ENCODE measurements around the gene SART3.

Gene SART3, protein sequence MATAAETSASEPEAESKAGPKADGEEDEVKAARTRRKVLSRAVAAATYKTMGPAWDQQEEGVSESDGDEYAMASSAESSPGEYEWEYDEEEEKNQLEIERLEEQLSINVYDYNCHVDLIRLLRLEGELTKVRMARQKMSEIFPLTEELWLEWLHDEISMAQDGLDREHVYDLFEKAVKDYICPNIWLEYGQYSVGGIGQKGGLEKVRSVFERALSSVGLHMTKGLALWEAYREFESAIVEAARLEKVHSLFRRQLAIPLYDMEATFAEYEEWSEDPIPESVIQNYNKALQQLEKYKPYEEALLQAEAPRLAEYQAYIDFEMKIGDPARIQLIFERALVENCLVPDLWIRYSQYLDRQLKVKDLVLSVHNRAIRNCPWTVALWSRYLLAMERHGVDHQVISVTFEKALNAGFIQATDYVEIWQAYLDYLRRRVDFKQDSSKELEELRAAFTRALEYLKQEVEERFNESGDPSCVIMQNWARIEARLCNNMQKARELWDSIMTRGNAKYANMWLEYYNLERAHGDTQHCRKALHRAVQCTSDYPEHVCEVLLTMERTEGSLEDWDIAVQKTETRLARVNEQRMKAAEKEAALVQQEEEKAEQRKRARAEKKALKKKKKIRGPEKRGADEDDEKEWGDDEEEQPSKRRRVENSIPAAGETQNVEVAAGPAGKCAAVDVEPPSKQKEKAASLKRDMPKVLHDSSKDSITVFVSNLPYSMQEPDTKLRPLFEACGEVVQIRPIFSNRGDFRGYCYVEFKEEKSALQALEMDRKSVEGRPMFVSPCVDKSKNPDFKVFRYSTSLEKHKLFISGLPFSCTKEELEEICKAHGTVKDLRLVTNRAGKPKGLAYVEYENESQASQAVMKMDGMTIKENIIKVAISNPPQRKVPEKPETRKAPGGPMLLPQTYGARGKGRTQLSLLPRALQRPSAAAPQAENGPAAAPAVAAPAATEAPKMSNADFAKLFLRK

DNA sequence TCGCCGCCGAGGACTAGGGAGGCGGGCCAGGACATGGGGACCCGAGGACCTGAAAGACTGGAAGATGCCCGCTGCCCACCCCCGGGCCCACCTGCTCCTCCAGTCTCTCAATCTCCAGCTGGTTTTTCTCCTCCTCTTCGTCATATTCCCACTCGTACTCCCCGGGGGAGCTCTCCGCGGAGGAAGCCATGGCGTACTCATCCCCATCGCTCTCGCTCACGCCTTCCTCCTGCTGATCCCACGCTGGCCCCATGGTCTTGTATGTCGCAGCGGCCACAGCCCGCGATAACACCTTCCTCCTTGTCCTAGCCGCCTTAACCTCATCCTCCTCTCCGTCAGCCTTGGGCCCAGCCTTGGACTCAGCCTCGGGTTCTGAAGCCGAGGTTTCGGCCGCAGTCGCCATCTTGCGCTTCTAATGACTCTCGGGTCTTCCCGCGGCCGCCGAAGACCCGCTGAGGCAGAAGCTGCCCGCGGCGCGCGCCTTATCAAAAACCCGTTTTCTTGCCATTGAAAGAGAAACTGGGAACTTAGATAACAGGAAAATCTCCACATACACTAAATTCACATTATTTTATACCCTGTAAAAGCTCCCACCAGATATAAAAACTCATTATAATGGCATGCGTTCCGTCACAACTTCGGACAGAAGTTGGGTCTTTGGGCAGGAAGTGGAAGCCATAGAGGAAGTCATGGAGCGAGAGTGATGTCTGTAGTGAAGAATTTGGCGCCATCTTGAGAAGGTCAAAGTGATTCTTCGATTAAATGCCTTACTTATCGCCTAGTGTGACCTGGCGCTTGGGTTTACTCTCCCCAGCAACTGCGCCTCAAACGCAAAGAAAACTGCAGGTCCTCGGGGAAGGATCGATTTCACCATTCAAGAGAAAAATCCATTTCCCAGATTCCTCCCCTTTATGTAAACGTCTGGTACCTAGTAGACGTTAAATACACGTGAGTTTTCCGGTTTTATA is at the start of gene SART3:
Gene SART3, minus strand, starts transcription at position 422 of the 968 bp plus-strand sequence. Its CDS starts 19 bp downstream, at position 403.
- DNase-seq = peak; percentile 87

DNA sequence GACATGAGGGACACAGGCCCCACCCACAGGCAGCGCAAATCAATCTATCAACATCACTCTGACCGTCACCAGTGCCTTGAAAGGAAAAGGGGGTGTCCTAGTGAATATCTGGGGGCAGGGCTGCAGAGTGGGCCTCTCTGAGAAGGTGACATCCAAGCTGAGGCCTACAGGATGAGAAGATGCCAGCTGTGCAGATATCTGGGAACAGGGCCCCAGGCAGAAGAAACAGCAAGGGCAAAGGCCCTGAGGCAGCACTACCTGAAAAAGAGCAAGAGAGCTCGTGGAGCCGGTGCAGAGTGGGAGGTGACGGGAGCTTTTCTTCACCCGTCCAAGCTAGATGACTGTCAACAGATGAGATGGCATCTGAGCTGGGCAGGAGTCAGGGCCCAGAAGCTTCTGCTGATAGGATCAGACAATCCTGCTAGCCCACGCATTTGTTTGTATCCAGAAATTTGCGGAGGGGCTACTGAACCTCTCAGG is 49.4 kb upstream of the SART3 start:
- DNase-seq = no peak

DNA sequence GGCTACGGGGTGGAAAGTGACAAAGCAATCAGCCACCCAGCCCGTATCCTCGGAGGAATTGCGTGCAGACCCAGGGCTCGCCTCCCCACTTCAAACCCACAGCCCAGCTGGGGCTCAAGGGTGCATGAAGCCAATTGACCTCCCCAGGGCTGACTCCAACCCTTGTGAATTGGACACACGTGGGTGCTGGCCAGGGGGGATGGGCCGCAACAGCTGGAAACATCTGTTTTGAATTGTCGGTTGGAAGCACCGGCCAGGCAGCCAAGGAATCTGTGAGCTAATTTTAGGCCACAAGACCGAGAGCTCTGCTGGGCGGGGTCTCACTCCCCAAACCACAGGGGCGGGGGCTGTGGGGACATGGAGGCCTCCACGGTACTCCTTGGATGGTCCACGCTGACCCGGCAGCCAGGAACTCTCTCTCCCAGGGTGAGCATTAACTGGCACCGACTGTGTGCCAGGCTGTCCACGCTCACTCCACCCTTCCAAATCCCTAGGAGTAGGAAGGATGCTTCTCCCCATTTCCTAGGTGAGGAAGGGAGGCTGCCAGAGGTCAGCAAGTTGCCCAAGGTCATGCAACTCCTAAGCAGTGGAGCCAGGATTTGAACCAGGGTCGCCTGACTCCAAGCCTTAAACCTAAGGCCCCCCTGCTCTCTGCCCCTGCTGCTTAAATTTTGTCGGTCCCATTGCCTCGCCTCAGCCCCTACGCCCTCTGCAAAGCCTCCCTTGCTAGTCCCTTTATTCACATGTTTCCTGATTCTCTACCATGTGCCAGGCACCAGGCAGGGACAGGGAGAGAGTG is 48.8 kb upstream of the SART3 start:
- no peak for DNase-seq

DNA sequence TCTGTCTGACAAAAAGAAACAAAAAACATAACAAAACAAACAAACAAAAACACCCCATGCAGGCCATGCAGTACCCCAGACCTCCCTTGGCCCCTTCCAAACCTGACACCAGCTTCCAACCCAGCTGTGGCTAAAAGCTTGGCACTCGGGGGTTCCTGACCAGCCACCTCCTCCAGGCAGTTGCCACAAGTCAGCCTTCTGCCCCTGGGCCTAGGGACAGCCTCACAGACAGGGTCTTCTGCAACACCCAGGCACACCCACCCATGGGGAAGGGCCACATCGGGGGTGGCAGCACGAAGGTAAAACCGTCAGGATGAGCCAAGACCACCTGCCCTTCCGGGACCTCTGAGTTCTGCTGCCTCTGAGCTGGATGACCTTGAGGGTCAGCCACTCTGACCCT is 47.6 kb upstream of the SART3 start:
- no peak for DNase-seq

DNA sequence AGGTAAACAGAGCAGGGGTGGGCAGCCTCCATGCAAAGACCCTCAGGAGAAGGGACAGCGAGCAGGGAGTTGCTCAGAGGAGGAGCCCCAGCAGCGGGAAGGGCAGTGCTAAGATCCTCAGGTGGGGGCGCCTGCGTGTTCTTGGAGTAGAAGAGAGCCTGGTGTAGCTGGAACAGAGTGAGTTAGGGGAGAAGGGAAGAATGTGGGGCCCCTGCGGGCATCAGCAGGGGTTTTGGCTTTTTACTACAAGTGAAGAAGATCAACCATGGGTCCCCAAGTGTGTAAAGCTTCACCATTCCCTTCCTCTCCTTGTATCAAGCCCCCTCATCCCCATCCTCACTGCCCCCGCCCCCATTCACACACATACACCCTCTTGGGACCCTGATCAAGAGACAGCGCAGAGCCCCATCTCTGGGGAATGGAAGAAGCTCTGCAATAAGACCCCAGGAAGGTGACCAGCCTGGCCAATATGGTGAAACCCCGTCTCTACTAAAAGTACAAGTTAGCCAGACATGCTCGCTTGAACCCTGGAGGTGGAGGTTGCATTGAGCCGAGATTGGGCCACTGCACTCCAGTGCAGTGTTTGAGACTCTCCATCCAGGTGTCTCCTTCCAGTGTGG is 47.1 kb upstream of the SART3 start:
- no peak for DNase-seq

DNA sequence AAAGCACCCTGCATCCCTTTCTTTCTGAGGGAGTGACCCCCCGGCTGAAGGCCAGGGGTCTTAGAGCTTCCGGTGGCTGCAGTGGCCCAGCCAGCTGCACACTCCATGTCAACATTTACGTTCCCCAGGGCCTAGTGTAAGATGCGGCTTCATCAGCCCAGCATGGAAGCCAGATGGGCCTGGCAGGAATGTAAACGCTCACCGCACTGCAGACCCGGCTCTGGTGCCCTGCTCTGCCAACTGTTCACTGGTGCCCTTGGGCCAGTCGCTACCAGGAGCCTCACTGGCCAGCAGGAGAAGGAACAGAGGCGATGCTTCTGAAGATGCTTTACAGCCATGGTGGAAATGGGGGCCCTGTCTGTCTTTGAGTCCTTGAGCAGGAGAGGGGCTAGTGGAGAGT is 45.5 kb upstream of the SART3 start:
- DNase-seq = no peak

DNA sequence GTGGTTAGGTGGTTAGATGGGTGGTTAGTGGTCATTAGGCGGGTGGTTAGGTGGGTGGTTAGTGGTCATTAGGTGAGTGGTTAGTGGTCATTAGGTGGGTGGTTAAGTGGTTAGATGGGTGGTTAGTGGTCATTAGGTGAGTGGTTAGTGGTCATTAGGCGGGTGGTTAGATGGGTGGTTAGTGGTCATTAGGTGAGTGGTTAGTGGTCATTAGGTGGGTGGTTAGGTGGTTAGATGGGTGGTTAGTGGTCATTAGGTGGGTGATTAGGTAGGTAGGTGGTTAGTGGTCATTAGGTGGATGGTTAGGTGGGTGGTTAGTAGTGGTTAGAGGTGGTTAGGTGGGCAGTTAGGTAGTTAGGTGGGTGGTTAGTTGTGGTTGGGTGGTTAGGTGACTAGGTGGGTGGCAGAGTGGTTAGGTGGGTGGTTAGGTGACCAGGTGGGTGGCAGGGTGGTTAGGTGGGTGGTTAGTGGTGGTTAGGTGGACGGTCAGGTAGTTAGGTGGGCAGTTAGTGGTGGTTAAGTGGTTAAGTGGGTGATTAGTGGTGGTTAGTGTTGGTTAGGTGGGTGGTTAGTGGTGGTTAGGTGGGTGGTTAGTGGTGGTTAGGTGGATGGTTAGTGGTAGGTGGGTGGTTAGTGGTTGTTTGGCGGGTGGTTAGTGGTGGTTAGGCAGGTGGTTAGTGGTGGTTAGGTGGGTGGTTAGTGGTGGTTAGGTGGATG is 44.9 kb upstream of the SART3 start:
- no peak for DNase-seq

DNA sequence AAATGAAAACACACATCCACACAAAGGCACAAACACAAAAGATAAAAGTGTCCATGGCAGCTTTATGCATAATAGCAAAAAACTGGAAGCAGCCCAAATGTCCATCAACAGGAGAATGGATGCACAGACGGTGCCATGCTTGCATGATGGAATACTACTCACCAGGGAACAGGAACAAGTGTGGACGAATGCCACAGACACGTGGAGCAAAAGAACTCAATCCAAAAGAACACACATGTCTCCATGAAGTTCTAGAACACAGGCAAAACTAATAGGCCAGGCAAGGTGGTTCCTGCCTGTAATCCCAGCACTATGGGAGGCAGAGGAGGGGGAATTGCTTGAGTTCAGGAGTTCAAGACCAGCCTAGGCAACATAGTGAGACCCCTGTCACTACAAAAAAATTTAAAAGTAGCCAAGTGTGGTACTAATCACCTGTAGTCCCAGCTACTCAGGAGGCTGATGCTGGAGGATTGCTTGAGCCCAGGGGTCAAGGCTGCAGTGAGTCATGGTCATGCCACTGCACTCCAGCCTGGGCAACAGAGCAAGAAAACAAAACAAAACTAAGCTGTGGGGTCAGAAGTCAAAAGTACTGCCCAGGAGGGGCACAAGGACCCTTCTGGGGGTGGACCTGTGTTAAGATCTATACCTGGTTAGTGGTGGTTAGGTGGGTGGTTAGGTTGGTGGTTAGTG is 44.2 kb upstream of the SART3 start:
- no peak for DNase-seq

DNA sequence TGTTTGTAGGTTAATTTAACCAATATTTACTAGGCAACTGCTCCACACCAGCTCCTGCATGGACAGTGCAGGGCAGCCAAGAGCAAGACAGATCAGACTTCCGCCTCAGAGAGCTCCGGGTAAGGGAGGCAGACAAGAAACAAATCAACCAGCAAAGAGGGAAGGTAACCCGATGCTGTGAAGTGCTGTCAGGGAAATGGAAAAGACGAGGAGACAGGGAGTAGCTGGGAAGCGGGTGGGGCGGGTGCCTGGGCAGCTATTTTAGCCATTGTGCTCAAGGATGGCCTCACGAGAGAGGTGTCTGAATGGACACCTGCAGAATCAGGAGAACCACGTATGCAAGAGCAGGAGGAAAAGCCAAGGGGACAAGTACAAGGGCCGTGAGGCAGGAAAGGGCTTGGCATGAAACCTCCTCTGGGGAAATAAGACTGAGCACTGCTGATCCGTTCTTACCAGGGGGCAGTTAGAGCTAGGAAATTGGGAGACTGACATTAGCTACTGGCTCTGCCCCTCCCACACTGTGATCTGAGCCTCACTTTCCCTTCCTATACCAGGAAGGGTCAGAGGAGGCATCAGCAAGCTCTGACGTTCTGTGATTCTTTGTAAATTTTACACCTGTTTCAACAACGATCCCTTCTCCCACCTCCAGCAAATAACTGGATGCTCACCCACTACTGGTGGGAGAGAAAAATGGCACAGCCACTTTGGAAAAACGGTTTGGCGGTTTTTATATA is 43.4 kb upstream of the SART3 start:
- no peak for DNase-seq

DNA sequence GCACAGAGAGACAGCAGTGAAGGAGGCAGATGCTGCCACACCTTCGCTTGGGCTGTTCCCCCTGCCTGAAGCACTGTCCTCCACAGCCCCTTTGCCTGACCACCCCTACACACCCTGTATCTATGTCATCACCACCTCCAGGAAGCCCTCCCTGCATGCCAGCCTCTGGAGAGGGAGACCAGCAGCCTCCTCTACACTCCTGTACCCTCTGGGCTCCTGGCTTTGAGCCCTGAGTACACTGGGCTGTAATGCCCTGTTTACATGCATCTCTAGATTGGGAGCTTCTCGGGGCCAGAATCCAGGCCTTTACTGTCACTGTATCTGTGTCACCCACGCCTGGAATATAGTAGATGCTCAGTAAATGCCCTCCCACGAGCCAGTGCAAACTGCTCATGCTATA is 42.8 kb upstream of the SART3 start:
- DNase-seq = no peak

DNA sequence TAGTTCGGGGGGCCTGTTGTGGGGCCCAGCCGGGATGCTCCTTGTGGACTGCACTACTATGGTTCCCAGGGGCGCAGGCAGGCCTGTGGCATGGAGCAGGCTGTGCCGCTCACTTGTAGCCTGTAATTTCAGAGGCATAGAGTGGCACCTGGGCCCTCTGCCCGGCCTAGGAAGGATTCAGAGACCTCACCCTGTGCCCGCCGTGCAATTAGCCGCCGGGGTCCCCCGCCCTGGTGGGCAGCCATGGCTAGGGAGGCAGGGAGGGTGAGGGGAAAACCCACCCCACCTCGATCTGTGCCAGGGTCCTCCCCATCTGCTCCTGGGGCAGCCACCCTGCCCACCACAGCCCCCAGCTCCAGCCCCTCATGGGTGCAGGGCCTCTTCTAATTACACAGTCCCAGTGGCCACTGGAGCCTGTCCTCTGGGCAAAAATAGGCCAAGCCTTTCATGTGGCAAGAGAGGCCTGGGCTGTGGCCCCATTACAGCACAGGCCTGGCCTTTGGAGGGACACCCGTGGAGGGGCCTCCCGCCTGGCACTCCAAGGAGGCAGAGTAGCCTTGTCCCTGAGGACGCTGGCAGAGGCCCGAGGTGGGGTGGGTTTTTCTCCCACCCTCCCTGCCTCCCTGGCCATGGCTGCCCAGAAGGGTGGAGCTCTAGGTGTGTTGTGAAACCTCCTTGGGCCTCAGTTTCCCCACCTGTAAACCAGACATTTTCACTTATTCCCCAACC is 42.2 kb upstream of the SART3 start:
- DNase-seq = no peak

DNA sequence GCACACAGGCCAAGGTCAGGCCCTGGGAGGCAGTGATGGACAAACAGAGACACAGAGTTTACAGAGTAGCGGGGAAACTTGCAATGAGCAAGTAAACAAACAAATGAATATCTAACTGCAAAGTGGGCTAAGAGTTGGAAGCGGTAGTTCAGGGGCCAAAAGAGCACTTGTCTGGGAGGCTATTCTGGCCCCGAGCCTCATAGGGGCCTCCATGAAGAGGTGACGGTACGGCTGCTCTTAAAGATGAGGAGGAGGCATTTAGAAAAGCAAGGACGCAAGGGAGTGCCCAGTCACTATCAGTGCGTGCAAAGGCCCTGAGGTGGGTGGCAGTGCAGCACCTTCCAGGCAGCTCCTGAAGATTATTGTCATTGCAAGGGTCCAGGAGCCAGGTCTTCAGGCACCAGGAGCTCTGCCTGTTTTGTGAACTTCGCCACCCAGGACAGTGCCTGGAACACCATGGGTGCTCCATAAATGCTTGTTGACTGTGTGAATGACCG is 41.3 kb upstream of the SART3 start:
- no peak for DNase-seq

DNA sequence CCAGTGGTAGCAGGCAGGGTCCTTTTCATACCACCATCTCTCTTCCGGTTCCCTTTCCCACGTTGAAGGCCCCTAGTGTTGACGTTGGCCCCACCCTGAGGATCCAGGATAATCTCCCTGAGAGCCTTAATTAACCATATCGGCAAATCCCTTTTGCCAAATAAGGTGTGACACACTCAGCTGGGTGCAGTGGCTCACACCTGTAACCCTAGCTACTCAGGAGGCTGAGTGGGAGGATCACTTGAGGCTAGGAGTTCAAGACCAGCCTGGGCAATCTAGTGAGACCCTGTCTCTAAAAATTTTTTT is 39.7 kb upstream of the SART3 start:
- DNase-seq = no peak

DNA sequence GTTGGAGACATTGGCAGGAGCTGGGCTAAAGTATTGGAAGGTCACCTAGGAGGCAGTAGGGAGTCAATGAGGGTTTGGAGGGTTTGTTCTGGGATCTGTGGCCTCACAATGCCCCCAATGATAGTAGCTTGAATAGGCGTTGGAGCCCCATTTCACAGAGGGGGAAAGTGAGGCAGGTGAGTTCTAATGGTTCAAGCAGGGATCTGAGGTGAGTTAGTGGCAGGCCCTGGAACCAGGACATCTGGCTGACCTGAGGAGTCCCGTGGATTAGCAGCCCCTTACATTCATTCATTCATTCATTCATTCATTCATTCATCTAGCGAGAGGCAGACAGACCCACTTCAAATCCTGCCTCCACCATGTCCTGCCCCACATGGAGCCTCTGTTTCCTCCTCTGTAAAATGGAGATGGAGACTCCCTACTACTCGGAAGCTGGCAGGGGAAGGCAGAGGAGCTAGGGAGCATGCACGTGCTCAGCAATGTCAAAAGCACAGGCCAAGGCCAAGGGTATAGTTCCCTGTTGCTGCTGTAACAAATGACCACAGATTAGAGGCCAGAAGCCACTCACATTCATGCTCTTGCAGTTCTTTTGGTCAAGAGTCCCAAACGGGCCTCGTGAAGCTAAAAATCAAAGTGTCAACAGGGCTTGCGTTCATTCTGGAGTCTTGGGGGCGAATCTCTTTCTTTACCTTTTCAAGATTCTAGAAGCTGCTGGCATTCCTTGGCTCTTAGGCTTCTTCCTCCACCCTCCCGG is 39.2 kb upstream of the SART3 start:
- DNase-seq = no peak

DNA sequence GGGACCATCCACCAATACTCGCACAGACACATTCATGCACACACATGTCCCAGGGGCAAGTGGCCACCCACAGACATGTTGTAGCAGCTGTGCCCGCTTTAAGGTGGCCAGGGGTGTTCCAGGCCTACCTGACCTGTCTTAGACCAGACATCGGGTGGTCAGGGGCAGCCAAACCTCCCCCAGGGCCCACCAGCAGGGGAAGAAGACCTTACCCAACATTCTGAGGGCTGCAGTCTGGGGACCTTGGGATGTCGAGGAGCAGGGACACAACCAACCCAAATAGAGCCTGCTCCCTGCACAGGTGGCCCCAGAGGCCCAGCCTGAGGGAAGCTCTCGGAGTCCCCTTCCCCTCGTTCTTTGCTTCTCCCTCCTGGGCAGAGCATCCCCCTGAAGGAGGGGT is 38.6 kb upstream of the SART3 start:
- no peak for DNase-seq

DNA sequence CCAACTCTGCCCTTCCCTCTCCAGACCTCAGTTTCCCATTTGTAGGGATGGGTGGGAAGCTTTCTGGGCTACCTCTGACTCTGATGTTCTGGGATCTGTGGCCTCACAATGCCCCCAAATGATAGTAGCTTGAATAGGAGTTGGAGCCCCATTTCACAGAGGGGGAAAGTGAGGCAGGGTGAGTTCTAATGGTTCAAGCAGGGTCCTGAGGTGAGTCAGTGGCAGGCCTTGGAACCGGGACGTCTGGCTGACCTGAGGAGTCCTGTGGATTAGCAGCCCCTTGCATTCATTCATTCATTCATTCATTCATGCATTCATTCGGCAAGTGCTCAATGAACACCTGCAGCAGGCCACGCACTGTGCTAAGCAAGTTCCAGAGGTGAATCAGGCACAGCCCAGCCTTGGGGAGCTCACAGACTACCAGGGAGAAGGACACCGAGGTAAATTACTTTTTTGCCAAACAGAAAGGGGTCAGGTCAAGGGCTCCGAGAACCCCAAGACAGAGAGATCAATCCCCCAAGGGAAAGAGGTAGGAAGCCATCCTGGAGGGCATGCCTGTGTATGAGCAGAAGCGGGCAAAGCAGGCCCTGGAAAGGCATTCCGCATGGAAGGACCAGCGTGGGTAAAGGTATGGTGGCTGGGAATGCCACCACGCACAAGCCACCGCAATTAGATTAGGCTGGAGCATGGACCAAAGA is 37.7 kb upstream of the SART3 start:
- DNase-seq = no peak
